ENCODE results near the gene KIF11. TPM values are rescaled to one million over a fixed set of nuclear protein-coding genes. Genes with fewer than 3 reads are reported as not detected.

Gene KIF11
- total RNA-seq, 3 donors from 2014 or later: 1.7 to 14.6 (median 3.2) TPM

DNA sequence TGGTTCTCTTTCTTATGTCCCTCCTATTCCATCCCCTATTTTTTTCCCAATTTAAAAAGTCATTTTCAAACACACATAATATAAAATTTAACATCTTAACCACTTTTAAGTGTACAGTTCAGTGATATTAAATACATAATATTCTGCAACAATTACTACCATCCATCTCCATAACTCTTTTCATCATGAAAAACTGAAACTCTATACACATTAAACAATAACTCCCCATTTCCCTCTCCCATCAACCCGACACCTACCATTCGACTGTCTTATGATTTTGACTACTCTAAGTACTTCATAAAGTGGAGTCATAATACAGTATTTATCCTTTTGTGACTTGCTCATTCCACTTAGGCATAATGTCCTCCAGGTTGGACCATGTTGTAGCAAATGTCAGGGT, 2.6 kb downstream of the KIF11 start:
- no peaks in the 10 kb centered on the region for H3K9me3 ChIP-seq
- intact Hi-C loops (cut with DNase I, micrococcal nuclease): no loop called here
- no peak for ATAC-seq
- no peak overlapping the region for H3K4me3 ChIP-seq
- no peaks in the 10 kb centered on the region for H3K36me3 ChIP-seq (ENCODE audit: low read depth)
- TF ChIP-seq, protein P1, sequence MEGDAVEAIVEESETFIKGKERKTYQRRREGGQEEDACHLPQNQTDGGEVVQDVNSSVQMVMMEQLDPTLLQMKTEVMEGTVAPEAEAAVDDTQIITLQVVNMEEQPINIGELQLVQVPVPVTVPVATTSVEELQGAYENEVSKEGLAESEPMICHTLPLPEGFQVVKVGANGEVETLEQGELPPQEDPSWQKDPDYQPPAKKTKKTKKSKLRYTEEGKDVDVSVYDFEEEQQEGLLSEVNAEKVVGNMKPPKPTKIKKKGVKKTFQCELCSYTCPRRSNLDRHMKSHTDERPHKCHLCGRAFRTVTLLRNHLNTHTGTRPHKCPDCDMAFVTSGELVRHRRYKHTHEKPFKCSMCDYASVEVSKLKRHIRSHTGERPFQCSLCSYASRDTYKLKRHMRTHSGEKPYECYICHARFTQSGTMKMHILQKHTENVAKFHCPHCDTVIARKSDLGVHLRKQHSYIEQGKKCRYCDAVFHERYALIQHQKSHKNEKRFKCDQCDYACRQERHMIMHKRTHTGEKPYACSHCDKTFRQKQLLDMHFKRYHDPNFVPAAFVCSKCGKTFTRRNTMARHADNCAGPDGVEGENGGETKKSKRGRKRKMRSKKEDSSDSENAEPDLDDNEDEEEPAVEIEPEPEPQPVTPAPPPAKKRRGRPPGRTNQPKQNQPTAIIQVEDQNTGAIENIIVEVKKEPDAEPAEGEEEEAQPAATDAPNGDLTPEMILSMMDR (IDR thresholded peaks at IDR 0.05): no peak
- no peak for DNase-seq
- peaks cover 17% of the 10 kb centered on the region for H3K4me1 ChIP-seq (ENCODE audit: low read depth)

DNA sequence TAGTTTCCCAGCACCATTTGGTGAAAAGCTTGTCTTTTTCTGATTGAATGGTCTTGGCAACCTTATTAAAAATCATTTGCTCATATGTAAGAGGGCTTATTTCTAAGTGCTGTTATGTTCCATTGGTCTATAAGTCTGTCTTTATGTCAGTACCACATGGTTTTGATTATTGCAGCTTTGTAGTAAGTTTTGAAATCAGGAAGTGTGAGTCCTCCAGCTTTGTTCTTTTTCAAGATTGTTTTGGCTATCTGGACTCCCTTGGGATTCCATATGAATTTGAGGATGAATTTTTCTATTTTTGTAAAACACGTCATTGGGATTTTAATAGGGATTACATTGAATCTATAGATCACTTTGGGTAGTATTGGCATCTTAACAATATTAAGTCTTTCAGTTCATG, 5.4 kb downstream of the KIF11 start:
- TF ChIP-seq, protein P1 (IDR thresholded peaks at IDR 0.05): no peak
- no peaks in the 10 kb centered on the region for H3K9me3 ChIP-seq
- no peak for ATAC-seq
- intact Hi-C loops (cut with DNase I, micrococcal nuclease): no loop called here
- H3K4me1 ChIP-seq (ENCODE audit: low read depth): peaks cover 14% of the 10 kb centered on the region
- no peak overlapping the region for H3K4me3 ChIP-seq
- DNase-seq: no peak
- no peaks in the 10 kb centered on the region for H3K36me3 ChIP-seq (ENCODE audit: low read depth)

DNA sequence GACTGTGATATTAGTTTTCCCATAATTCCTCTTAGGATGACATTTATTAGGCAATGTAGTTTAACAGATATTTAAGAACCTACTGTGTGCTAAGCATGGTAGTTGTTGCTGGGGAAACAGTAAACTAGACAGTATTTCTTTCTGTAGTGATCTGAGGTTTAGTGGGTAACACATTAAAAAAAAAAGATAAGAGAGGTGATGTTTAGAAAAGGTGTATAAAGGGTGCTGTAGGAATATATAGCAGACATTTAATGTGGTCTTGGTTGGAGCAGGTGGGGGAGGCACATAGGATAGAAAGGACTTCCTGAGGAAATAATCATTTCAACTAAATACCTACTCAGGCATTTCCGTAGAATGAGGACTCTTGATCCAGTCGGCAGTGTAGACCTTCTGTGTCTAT, 11.9 kb downstream of the KIF11 start:
- Histone ChIP-seq H3K36me3 (ENCODE audit: low read depth) (no peaks in the 10 kb centered on the region), H3K9me3 (no peaks in the 10 kb centered on the region), H3K4me1 (ENCODE audit: low read depth) (no peaks in the 10 kb centered on the region), H3K4me3 (no peak overlapping the region)
- TF ChIP-seq, protein P1 (IDR thresholded peaks at IDR 0.05): no peak
- intact Hi-C loops (cut with DNase I, micrococcal nuclease): no loop called here
- ATAC-seq: no peak
- DNase-seq: no peak

DNA sequence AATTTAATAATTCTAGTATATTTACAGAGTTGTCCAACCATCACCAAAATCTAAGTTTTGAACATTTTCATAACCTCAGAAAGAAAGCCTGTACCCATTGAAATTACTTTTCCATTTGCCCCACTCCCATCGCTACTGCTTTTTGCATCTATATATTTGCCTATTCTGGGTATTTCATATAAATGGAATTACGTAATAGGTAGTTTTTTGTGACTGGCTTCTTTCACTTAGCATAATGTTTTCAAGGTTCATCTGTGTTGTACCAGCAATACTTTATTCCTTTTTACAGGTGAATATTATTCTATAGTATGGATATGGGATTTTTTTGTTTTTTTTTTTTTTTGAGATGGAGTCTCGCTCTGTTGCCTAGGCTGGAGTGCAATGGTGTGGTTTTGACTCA, 22.6 kb downstream of the KIF11 start:
- no peaks in the 10 kb centered on the region for H3K36me3 ChIP-seq (ENCODE audit: low read depth)
- no peaks in the 10 kb centered on the region for H3K9me3 ChIP-seq
- intact Hi-C loops (cut with DNase I, micrococcal nuclease): no loop called here
- DNase-seq: no peak
- H3K4me3 ChIP-seq: no peak overlapping the region
- no peak for ATAC-seq
- H3K4me1 ChIP-seq (ENCODE audit: low read depth): no peaks in the 10 kb centered on the region
- TF ChIP-seq, protein P1 (IDR thresholded peaks at IDR 0.05): no peak

DNA sequence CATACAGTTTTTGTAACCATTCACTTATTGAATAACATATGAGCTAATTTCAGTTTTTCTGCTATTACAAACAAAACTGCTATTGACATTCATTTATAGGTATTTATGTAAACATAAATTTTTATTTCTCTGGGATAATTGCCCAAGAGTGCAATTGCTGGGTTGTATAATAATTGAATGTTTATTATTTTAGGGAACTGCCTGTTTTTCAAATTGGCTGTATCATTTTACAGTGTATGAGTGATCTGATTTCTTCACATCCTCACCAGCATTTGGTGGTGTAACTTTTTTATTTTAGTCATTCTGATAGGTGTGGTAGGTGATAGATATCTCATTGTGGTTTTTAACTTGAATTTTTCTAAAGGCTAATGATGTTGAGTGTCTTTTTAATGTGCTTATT, 26.4 kb downstream of the KIF11 start:
- no peaks in the 10 kb centered on the region for H3K36me3 ChIP-seq (ENCODE audit: low read depth)
- DNase-seq (no peak), ATAC-seq (no peak)
- H3K4me1 ChIP-seq (ENCODE audit: low read depth): no peaks in the 10 kb centered on the region
- TF ChIP-seq, protein P1 (IDR thresholded peaks at IDR 0.05): no peak
- no peaks in the 10 kb centered on the region for H3K9me3 ChIP-seq
- intact Hi-C loops (cut with DNase I, micrococcal nuclease): no loop called here
- H3K4me3 ChIP-seq: no peak overlapping the region

DNA sequence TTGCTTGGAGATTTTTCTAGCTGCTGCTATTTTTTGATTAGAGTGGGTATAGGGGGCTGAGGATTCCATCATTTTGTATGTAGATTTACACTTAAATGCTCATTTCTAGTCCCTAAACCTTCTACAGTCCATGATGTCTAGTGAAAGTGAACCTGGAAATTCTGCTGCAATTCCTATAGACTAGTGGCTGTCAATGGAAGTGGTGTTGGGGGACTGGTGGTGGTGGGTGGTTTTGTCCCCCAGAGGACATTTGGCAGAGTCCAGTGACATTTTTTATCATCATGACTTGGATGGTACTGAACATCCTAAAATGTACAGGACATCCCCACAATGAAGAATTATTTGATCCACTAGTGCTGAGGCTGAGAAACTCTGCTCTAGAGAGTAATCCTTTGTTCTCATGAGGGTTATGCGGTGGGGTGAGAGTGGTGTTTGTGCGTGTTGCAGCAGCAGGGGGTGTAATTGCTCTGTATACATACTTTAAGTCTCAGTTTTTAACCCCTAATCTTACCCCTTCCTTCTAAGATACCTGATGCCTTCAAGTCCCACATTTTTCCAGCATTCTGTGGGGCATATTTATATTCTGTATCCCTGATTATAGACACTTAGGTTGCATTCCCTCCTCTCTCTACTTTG, 35.0 kb downstream of the KIF11 start:
- TF ChIP-seq, protein P1 (IDR thresholded peaks at IDR 0.05): no peak
- intact Hi-C loops (cut with DNase I, micrococcal nuclease): no loop called here
- Histone ChIP-seq H3K4me1 (ENCODE audit: low read depth) (no peaks in the 10 kb centered on the region), H3K36me3 (ENCODE audit: low read depth) (no peaks in the 10 kb centered on the region), H3K4me3 (no peak overlapping the region), H3K9me3 (no peaks in the 10 kb centered on the region)
- ATAC-seq (no peak), DNase-seq (no peak)

Data from mucosa of descending colon (tissue), 3 donors.